Liver (tissue), 10 donors: ENCODE data around the gene G6PC1. TPM values are rescaled to one million over a fixed set of nuclear protein-coding genes. Genes with fewer than 3 reads are reported as not detected.

Source experiments
- DNase-seq: peaks from one replicate; pipeline ENCODE4 v3.0.0-alpha.2; 2017; ENCODE audit warnings: low spot score
- H3K27ac ChIP-seq, 2 donors: one replicate each; pipeline ENCODE4 v1.7.0; 2013; ENCODE audit warnings: inconsistent platforms in 2 of 2, low read length in 2 of 2, control low read depth in 1 of 2, low read depth in 1 of 2, mild to moderate bottlenecking in 1 of 2
- H3K27me3 ChIP-seq, 4 donors: one replicate each; pipeline versions ENCODE4 v1.6.1 to v1.7.0; 2013; ENCODE audit warnings: low read length in 3 of 4, inconsistent platforms in 1 of 4, mild to moderate bottlenecking in 1 of 4, moderate library complexity in 1 of 4; ENCODE audit not compliant: control insufficient read depth in 4 of 4, insufficient read depth in 4 of 4
- H3K36me3 ChIP-seq, 4 donors: one replicate each; pipeline versions ENCODE4 v1.6.1 to v1.7.0; 2013; ENCODE audit warnings: low read length in 3 of 4, mild to moderate bottlenecking in 3 of 4, low read depth in 1 of 4, moderate library complexity in 1 of 4; ENCODE audit not compliant: control insufficient read depth in 4 of 4, insufficient read depth in 3 of 4
- H3K4me1 ChIP-seq, 4 donors: one replicate each; pipeline versions ENCODE4 v1.6.1 to v1.7.0; 2013; ENCODE audit warnings: low read length in 3 of 4, mild to moderate bottlenecking in 3 of 4, moderate library complexity in 1 of 4; ENCODE audit not compliant: control insufficient read depth in 4 of 4, insufficient read depth in 4 of 4
- H3K4me3 ChIP-seq, 3 donors: one replicate each; pipeline versions ENCODE4 v1.6.1 to v1.7.0; 2013; ENCODE audit warnings: low read length in 3 of 3, control low read depth in 1 of 3, low read depth in 1 of 3, mild to moderate bottlenecking in 1 of 3
- H3K9ac ChIP-seq, 2 donors: one replicate each; pipeline ENCODE4 v1.7.0; 2013; ENCODE audit warnings: low read length in 2 of 2, mild to moderate bottlenecking in 2 of 2, moderate library complexity in 2 of 2, control low read depth in 1 of 2, low read depth in 1 of 2
- H3K9me3 ChIP-seq, 4 donors: one replicate each; pipeline versions ENCODE4 v1.6.1 to v1.7.0; 2013; ENCODE audit warnings: low read length in 3 of 4; ENCODE audit not compliant: control insufficient read depth in 4 of 4
- ATF3 ChIP-seq: IDR thresholded peaks from 2 replicates; pipeline ENCODE4 v1.6.1; 2016; ENCODE audit warnings: antibody characterized with exemption
- CTCF ChIP-seq: fragments of 150-350 bp; IDR thresholded peaks from 2 replicates; pipeline ENCODE4 v1.5.1; 2017; ENCODE audit warnings: improper control_type of control experiment, low read depth, low read length; ENCODE audit not compliant: missing input control
- EGR1 ChIP-seq, 2 donors: IDR thresholded peaks; 2 replicates each; pipeline ENCODE4 v1.6.1; 2016 to 2018; ENCODE audit warnings: antibody characterized with exemption in 2 of 2, low read depth in 2 of 2
- FOXA1 ChIP-seq: IDR thresholded peaks from 2 replicates; pipeline ENCODE4 v1.6.1; 2016; ENCODE audit warnings: antibody characterized with exemption
- FOXA2 ChIP-seq: IDR thresholded peaks from 2 replicates; pipeline ENCODE4 v1.6.1; 2016; ENCODE audit warnings: antibody characterized with exemption
- JUND ChIP-seq, 2 donors: IDR thresholded peaks; 2 replicates each; pipeline ENCODE4 v1.6.1; 2016; ENCODE audit warnings: antibody characterized with exemption in 2 of 2
- MAX ChIP-seq: IDR thresholded peaks from 2 replicates; pipeline ENCODE4 v1.6.1; 2016; ENCODE audit warnings: antibody characterized with exemption
- NR2F2 ChIP-seq: IDR thresholded peaks from 2 replicates; pipeline ENCODE4 v1.6.1; 2016; ENCODE audit warnings: antibody characterized with exemption
- RAD21 ChIP-seq, 2 donors: IDR thresholded peaks; 2 replicates each; pipeline ENCODE4 v1.6.1; 2016; ENCODE audit warnings: antibody characterized with exemption in 2 of 2, mild to moderate bottlenecking in 2 of 2
- RXRA ChIP-seq, 2 donors: IDR thresholded peaks; 2 replicates each; pipeline ENCODE4 v1.6.1; 2017 to 2018; ENCODE audit warnings: antibody characterized with exemption in 2 of 2, mild to moderate bottlenecking in 1 of 2
- YY1 ChIP-seq: IDR thresholded peaks from 2 replicates; pipeline ENCODE4 v1.6.1; 2016; ENCODE audit warnings: antibody characterized with exemption, mild to moderate bottlenecking
- ZBTB33 ChIP-seq: IDR thresholded peaks from 2 replicates; pipeline ENCODE4 v1.6.1; 2016; ENCODE audit warnings: antibody characterized with exemption
- WGBS: extraction: QIAGEN DNeasy Blood & Tissue Kit; methylation state at CpG from one replicate; pipeline ENCODE4 v1.1.7; 2013; 5-methylcytosine and 5-hydroxymethylcytosine counted together
- polyA plus RNA-seq, 2 donors: library from polyadenylated mRNA; stranded (reverse) in 1 of 2; unstranded in 1 of 2; fragments of 200-250 nt in 1 of 2; fragments of >200 nt in 1 of 2; fragmentation: Nextera tagmentation in 1 of 2; extraction: Ambion mirVana in 1 of 2; gene quantifications; one replicate each; pipeline versions ENCODE4 v1.2.1 to v1.2.3, GENCODE V29; 2013 to 2015
- small RNA-seq: library from RNA; depleted of rRNA; stranded (forward); fragments of <200 nt; gene quantifications from one replicate; pipeline ENCODE3, GENCODE V24; 2014
- total RNA-seq, 2 donors: library from RNA; depleted of rRNA; stranded (reverse); fragments of >200 nt; gene quantifications; one replicate each; pipeline ENCODE4 v1.2.3, GENCODE V29; 2014
- donor health status: healthy.
- donor health status: healthy.
- donor health status: healthy.
- donor health status: healthy.
- donor health status: healthy.

Gene G6PC1
- total and polyA plus RNA-seq, 4 donors = 23.8 to 271 (median 114) TPM

DNA sequence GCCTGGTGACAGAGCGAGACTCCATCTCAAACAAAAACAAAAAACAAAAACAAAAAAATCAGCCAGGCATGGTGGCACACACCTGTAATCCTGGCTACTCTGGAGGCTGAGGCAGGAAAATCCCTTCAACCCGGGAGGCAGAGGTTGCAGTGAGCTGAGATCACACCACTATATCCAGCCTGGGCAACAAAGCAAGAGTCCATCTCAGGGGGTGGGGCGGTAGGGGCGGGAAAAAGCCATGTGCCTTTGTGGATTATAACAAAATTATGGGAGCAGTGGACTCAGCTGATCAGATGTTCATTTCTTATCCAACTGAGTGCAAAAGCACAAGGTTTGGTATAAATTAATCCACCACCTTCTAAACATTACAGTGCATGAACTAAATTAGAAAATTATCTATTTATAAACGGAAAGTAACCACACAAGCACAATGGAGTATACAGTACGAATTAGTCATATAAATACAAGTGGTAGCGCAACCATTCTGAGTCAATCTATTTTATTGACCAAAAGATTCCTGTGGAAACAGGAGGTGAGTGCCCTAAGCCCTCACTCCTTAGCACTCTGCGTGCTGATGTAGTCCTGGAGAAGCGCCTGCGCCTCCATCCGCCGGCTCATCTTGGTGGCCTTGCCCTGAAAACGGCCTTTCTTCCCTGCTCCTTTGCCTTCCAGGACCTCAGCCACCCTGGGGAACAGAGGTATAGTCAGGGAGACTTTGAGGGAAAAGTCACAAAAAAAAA lies 49.6 kb downstream of the G6PC1 start:
- Histone ChIP-seq H3K9me3 (no peaks in the 10 kb centered on the region), H3K27me3 (no peaks in the 10 kb centered on the region), H3K4me3 (no peak overlapping the region), H3K27ac (no peak overlapping the region), H3K36me3 (peaks cover 10 to 55% (median 40%) of the 10 kb centered on the region in 4 donors), H3K9ac (no peak overlapping the region), H3K4me1 (no peaks in the 10 kb centered on the region)
- no peak for DNase-seq
- no peak for TF ChIP-seq ZBTB33
- no peak for TF ChIP-seq CTCF
- no peak for TF ChIP-seq RAD21 (IDR thresholded peaks at IDR 0.05)
- TF ChIP-seq ATF3 = no peak
- TF ChIP-seq MAX = no peak
- no peak for TF ChIP-seq JUND (IDR thresholded peaks at IDR 0.05)
- TF ChIP-seq NR2F2 = no peak
- no peak for TF ChIP-seq RXRA (IDR thresholded peaks at IDR 0.05)
- no peak for TF ChIP-seq FOXA2
- no peak for TF ChIP-seq EGR1 (IDR thresholded peaks at IDR 0.05; ENCODE audit: low read depth in 2 of 2)
- no peak for TF ChIP-seq YY1
- no peak for TF ChIP-seq FOXA1
- WGBS = 94% methylated on average over 13 of the region's 13 CpGs

Small RNA genes within 50 kb of the gene (small RNA-seq; reads per million reads assigned to genes)
- not detected for gene RF00561
- not detected for gene RNU6-287P

Other genes starting within 250 kb of the G6PC1 start
- 1 to 10 TPM; 1.4 to 5.0 TPM for gene TUBG2, start 241.5 kb upstream of the G6PC1 start, total RNA-seq
- 10 to 100 TPM in 1 of 2 donors, 1 to 10 TPM in 1; 5.0 to 10.8 TPM for gene TUBG2, start 241.5 kb upstream of the G6PC1 start, polyA plus RNA-seq
- gene PLEKHH3, start 223.8 kb upstream of the G6PC1 start, total RNA-seq = 1 to 10 TPM; 4.2 to 8.5 TPM
- 10 to 100 TPM in 1 of 2 donors, 1 to 10 TPM in 1; 7.4 to 10.3 TPM for gene PLEKHH3, start 223.8 kb upstream of the G6PC1 start, polyA plus RNA-seq
- under 1 TPM; 0.05 to 0.42 TPM for gene CCR10, start 219.0 kb upstream of the G6PC1 start, total RNA-seq
- under 1 TPM; 0.17 to 0.44 TPM for gene CCR10, start 219.0 kb upstream of the G6PC1 start, polyA plus RNA-seq
- gene CNTNAP1, start 218.3 kb upstream of the G6PC1 start, total RNA-seq = under 1 TPM; 0.70 to 0.75 TPM
- under 1 TPM; 0.08 to 0.50 TPM for gene CNTNAP1, start 218.3 kb upstream of the G6PC1 start, polyA plus RNA-seq
- gene EZH1, start 155.8 kb upstream of the G6PC1 start, total RNA-seq = 10 to 100 TPM; 15.4 to 18.3 TPM
- 1 to 10 TPM; 4.3 to 6.3 TPM for gene EZH1, start 155.8 kb upstream of the G6PC1 start, polyA plus RNA-seq
- gene RAMP2, start 139.6 kb upstream of the G6PC1 start, total RNA-seq = 1 to 10 TPM in 1 of 2 donors, under 1 TPM in 1; 0.92 to 2.9 TPM
- gene RAMP2, start 139.6 kb upstream of the G6PC1 start, polyA plus RNA-seq = 10 to 100 TPM in 1 of 2 donors, 1 to 10 TPM in 1; 7.3 to 17.2 TPM
- 10 to 100 TPM; 40.9 to 43.0 TPM for gene VPS25, start 127.3 kb upstream of the G6PC1 start, total RNA-seq
- 10 to 100 TPM; 58.9 to 65.7 TPM for gene VPS25, start 127.3 kb upstream of the G6PC1 start, polyA plus RNA-seq
- 1 to 10 TPM in 1 of 2 donors, under 1 TPM in 1; 0.33 to 7.5 TPM for gene WNK4, start 120.2 kb upstream of the G6PC1 start, total RNA-seq
- gene WNK4, start 120.2 kb upstream of the G6PC1 start, polyA plus RNA-seq = under 1 TPM; 0.40 to 0.60 TPM
- 10 to 100 TPM; 62.3 to 74.1 TPM for gene COA3, start 102.1 kb upstream of the G6PC1 start, total RNA-seq
- gene COA3, start 102.1 kb upstream of the G6PC1 start, polyA plus RNA-seq = 100 to 1,000 TPM; 132 to 294 TPM
- under 1 TPM in 1 of 2 donors, not detected in 1; 0.93 TPM for gene CNTD1, start 101.9 kb upstream of the G6PC1 start, total RNA-seq
- gene CNTD1, start 101.9 kb upstream of the G6PC1 start, polyA plus RNA-seq = under 1 TPM; 0.28 to 0.89 TPM
- 10 to 100 TPM; 47.6 to 64.1 TPM for gene BECN1, start 76.5 kb upstream of the G6PC1 start, total RNA-seq
- gene BECN1, start 76.5 kb upstream of the G6PC1 start, polyA plus RNA-seq = 10 to 100 TPM; 37.7 to 44.2 TPM
- 10 to 100 TPM; 25.0 to 46.7 TPM for gene PSME3, start 67.4 kb upstream of the G6PC1 start, total RNA-seq
- gene PSME3, start 67.4 kb upstream of the G6PC1 start, polyA plus RNA-seq = 10 to 100 TPM; 33.0 to 55.3 TPM
- gene AOC2, start 56.2 kb upstream of the G6PC1 start, total RNA-seq = 1 to 10 TPM in 1 of 2 donors, under 1 TPM in 1; 0.33 to 2.4 TPM
- under 1 TPM; 0.17 to 0.50 TPM for gene AOC2, start 56.2 kb upstream of the G6PC1 start, polyA plus RNA-seq
- gene AOC3, start 49.6 kb upstream of the G6PC1 start, total RNA-seq = 1 to 10 TPM; 2.4 to 6.9 TPM
- gene AOC3, start 49.6 kb upstream of the G6PC1 start, polyA plus RNA-seq = 10 to 100 TPM in 1 of 2 donors, 1 to 10 TPM in 1; 2.0 to 18.2 TPM
- gene AARSD1, start 63.7 kb downstream of the G6PC1 start, total RNA-seq = 10 to 100 TPM in 1 of 2 donors, 1 to 10 TPM in 1; 8.2 to 17.8 TPM
- 10 to 100 TPM; 21.3 to 25.2 TPM for gene AARSD1, start 63.7 kb downstream of the G6PC1 start, polyA plus RNA-seq
- under 1 TPM; 0.08 to 0.19 TPM for gene PTGES3L, start 79.3 kb downstream of the G6PC1 start, total RNA-seq
- under 1 TPM in 1 of 2 donors, not detected in 1; 0.13 TPM for gene PTGES3L, start 79.3 kb downstream of the G6PC1 start, polyA plus RNA-seq
- gene RUNDC1, start 79.8 kb downstream of the G6PC1 start, total RNA-seq = 1 to 10 TPM; 5.6 to 8.1 TPM
- 1 to 10 TPM; 2.9 to 3.2 TPM for gene RUNDC1, start 79.8 kb downstream of the G6PC1 start, polyA plus RNA-seq
- 100 to 1,000 TPM; 188 to 422 TPM for gene RPL27, start 97.6 kb downstream of the G6PC1 start, total RNA-seq
- gene RPL27, start 97.6 kb downstream of the G6PC1 start, polyA plus RNA-seq = 100 to 1,000 TPM; 463 to 928 TPM
- 10 to 100 TPM; 11.9 to 20.7 TPM for gene IFI35, start 106.0 kb downstream of the G6PC1 start, total RNA-seq
- gene IFI35, start 106.0 kb downstream of the G6PC1 start, polyA plus RNA-seq = 10 to 100 TPM; 23.4 to 34.6 TPM
- 10 to 100 TPM; 16.3 to 18.7 TPM for gene VAT1, start 121.6 kb downstream of the G6PC1 start, total RNA-seq
- gene VAT1, start 121.6 kb downstream of the G6PC1 start, polyA plus RNA-seq = 10 to 100 TPM; 32.1 to 38.8 TPM
- gene RND2, start 124.4 kb downstream of the G6PC1 start, total RNA-seq = 1 to 10 TPM; 1.9 to 2.8 TPM
- 1 to 10 TPM; 2.1 to 2.4 TPM for gene RND2, start 124.4 kb downstream of the G6PC1 start, polyA plus RNA-seq
- gene BRCA1, start 224.6 kb downstream of the G6PC1 start, total RNA-seq = 10 to 100 TPM in 1 of 2 donors, 1 to 10 TPM in 1; 8.9 to 18.6 TPM
- 10 to 100 TPM in 1 of 2 donors, 1 to 10 TPM in 1; 1.5 to 16.8 TPM for gene BRCA1, start 224.6 kb downstream of the G6PC1 start, polyA plus RNA-seq